Urinary bladder (tissue), 4 donors: ENCODE data around the gene LRRC46. TPM values are rescaled to one million over a fixed set of nuclear protein-coding genes. Genes with fewer than 3 reads are reported as not detected.

ENCODE experiments used
- DNase-seq: peaks from one replicate; pipeline ENCODE4 v3.0.0-alpha.2; 2015; ENCODE audit errors: extremely low spot score
- H3K27ac ChIP-seq: one replicate; pipeline ENCODE4 v1.5.1; 2013; ENCODE audit warnings: low read depth, mild to moderate bottlenecking, moderate library complexity
- H3K36me3 ChIP-seq: one replicate; pipeline ENCODE4 v1.6.1; 2013; ENCODE audit warnings: mild to moderate bottlenecking, moderate library complexity; ENCODE audit not compliant: insufficient read depth
- H3K4me1 ChIP-seq: one replicate; pipeline ENCODE4 v1.6.1; 2013; ENCODE audit warnings: mild to moderate bottlenecking, moderate library complexity; ENCODE audit not compliant: insufficient read depth
- H3K4me3 ChIP-seq: one replicate; pipeline ENCODE4 v1.5.1; 2013; ENCODE audit warnings: low read depth, low read length
- WGBS: extraction: QIAGEN DNeasy Blood & Tissue Kit; methylation state at CpG from one replicate; pipeline ENCODE4 v1.1.7; 2013; 5-methylcytosine and 5-hydroxymethylcytosine counted together
- polyA plus RNA-seq: library from polyadenylated mRNA; stranded (reverse); fragments of 200-250 nt; gene quantifications from one replicate; pipeline ENCODE4 v1.2.3, GENCODE V29; 2013
- total RNA-seq: library from RNA; depleted of rRNA; stranded (reverse); fragments of >200 nt; gene quantifications from one replicate; pipeline ENCODE4 v1.2.3, GENCODE V29; 2014
- donor health status: healthy with polysubstance abuse.
- donor health status: healthy.

LRRC46 gene, protein sequence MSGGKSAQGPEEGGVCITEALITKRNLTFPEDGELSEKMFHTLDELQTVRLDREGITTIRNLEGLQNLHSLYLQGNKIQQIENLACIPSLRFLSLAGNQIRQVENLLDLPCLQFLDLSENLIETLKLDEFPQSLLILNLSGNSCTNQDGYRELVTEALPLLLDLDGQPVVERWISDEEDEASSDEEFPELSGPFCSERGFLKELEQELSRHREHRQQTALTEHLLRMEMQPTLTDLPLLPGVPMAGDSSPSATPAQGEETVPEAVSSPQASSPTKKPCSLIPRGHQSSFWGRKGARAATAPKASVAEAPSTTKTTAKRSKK
- not detected for total RNA-seq
- 0.30 TPM for polyA plus RNA-seq

DNA sequence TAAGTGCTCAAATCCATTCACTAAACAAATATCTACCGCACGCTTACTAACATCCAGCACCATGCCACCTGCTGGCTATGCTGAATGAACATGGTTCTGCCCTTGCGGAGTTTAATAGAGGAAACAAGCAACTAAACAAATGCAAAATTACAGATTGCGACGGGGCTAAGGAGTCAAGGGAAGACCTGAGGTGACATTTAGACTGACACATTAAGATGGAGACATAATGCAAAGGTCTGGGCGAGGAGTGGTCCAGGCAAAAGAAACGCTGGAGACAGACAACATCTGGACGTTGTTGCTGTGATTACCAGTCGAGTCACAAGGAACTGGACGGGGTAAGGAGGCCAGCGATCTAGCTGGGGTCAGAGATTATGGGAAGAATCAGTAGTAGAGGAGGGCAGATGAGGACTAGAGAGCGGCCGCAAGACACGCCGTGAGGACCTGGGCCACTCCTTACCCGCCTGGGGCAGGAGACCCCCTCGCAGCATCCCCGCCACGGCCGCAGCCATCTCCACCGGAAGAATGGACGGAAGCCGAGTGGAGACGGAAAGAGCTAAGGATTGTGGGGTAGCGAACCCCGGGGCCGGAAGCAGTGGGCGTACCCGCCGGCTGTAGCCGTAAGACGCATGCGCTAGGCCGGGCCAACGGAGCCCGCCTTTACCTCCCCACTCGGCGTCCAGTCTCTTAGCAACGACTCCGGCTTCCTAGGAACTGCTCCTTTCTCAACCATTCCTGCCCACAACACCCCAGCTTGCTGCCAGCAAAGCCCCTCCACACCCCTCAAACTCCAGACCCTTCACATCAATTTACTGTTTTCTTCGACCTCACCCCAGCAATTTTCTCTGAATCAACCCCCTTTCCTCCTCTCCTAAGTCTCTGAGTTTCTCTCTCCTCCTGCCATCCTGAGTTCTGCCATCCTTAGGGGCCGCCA is at the start of gene LRRC46, which contains the start of gene MRPL10:
Gene LRRC46, plus strand, starts transcription at position 668 of the 931 bp plus-strand sequence. CDS start 320 bp downstream, outside the sequence.
Gene MRPL10, minus strand, starts transcription at position 539 of the 931 bp plus-strand sequence. Its CDS starts 30 bp downstream, at position 509.
- Histone ChIP-seq H3K27ac (peak within 1 kb of the TSS; percentile 43), H3K4me3 (peak within 1 kb of the TSS; percentile 51), H3K4me1 (no peaks in the 10 kb centered on the region), H3K36me3 (peaks cover 8% of the 10 kb centered on the region)
- under 1% methylated on average over 42 of the region's 42 CpGs for WGBS
- peak; percentile 91 for DNase-seq

DNA sequence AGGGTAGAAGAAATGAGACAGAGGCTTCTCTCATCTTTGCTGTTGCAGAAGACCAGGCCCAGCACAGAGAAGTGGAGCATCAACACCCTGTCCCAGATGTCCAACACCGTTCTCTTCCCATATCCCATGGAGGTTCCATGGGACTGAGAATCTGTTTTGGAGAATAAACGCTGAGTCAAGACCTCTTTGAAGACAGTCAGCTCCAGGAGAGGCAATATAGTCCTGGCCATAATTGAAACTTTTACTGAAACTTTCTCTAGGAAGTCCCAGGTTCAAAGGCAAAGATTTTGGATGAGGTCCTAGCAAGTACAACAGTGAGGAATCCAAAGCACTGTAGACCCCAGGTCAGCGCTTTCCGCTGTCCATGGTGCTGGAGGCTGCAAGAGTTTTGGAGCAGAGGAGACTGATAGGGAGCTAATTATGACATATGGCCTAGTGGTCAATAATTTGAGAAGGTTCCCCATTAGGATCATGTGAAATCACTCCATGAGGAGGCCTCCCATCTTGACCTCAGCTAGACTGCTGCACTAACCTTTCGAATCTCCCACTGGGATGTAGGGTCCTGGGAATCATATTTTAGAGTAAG is 45.8 kb upstream of the LRRC46 start:
- no peaks in the 10 kb centered on the region for H3K4me1 ChIP-seq
- no peak for DNase-seq
- WGBS, result 26% methylated on average over 5 of the region's 5 CpGs
- H3K36me3 ChIP-seq, result no peaks in the 10 kb centered on the region
- no peak overlapping the region for H3K27ac ChIP-seq
- no peak overlapping the region for H3K4me3 ChIP-seq

- peak overlapping the region; percentile 32 for H3K4me3 ChIP-seq
- H3K27ac ChIP-seq, result no peak overlapping the region
- WGBS, result 2% methylated on average over 70 of the region's 70 CpGs
- DNase-seq, result no peak
- no peaks in the 10 kb centered on the region for H3K4me1 ChIP-seq
- H3K36me3 ChIP-seq, result no peaks in the 10 kb centered on the region
Observed at GRCh38 chr17:47789611-47790561, 41.6 kb upstream of the LRRC46 start.

- 16% methylated on average over 3 of the region's 3 CpGs for WGBS
- Histone ChIP-seq H3K4me1 (no peaks in the 10 kb centered on the region), H3K27ac (no peak overlapping the region), H3K36me3 (no peaks in the 10 kb centered on the region), H3K4me3 (no peak overlapping the region)
- no peak for DNase-seq
Observed at GRCh38 chr17:47791025-47791424, 40.4 kb upstream of the LRRC46 start.

DNA sequence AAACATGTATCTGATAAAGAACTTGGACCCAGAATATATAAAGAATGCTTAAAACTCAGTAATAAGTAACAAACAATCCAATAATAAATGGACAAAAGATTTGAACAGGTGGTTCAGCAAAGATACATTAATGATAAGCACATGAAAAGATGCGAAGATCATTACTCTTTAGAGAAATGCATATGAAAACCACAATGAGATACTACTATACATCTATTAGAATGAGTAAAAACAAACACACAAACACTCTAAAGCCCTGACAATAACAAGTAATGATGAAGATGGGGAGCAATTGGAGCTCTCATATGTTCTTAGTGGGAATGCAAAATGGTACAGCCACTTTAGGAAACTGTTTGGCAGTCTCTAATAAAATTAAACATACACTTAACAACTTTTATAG is 39.0 kb upstream of the LRRC46 start:
- no peak overlapping the region for H3K4me3 ChIP-seq
- no peak for DNase-seq
- 74% methylated on average over 1 of the region's 1 CpG for WGBS
- H3K4me1 ChIP-seq, result no peaks in the 10 kb centered on the region
- no peak overlapping the region for H3K27ac ChIP-seq
- H3K36me3 ChIP-seq, result no peaks in the 10 kb centered on the region

GRCh38 chr17:47792979-47793378 is 38.5 kb upstream of the LRRC46 start:
- Histone ChIP-seq H3K4me3 (no peak overlapping the region), H3K36me3 (no peaks in the 10 kb centered on the region), H3K27ac (no peak overlapping the region), H3K4me1 (no peaks in the 10 kb centered on the region)
- DNase-seq, result no peak
- 57% methylated on average over 6 of the region's 6 CpGs for WGBS

GRCh38 chr17:47797797-47798196 is 33.7 kb upstream of the LRRC46 start:
- Histone ChIP-seq H3K4me3 (no peak overlapping the region), H3K36me3 (no peaks in the 10 kb centered on the region), H3K27ac (no peak overlapping the region), H3K4me1 (no peaks in the 10 kb centered on the region)
- DNase-seq, result no peak
- WGBS, result 42% methylated on average over 2 of the region's 2 CpGs

DNA sequence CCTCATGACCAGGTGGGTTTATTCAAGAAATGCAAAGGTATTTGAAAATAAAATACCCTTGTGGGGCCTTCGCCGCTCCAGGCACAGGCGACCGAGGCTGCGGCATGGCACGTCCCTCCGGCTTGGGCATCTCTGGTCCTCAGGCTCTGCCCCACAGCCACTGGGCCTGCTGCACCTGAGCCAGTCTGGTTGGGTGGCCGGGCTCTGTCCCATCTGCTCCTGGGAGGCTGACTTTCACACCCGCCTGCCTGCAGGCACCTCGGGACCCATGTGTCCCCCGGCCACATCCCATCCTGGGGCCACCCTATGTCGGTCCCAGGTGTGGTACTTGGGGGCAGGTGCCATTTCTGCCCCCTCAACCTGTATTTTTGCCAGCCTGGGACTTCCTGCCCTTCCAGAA is 30.8 kb upstream of the LRRC46 start:
- H3K36me3 ChIP-seq, result no peaks in the 10 kb centered on the region
- no peak overlapping the region for H3K27ac ChIP-seq
- H3K4me1 ChIP-seq, result no peaks in the 10 kb centered on the region
- no peak for DNase-seq
- no peak overlapping the region for H3K4me3 ChIP-seq
- 82% methylated on average over 12 of the region's 12 CpGs for WGBS

DNA sequence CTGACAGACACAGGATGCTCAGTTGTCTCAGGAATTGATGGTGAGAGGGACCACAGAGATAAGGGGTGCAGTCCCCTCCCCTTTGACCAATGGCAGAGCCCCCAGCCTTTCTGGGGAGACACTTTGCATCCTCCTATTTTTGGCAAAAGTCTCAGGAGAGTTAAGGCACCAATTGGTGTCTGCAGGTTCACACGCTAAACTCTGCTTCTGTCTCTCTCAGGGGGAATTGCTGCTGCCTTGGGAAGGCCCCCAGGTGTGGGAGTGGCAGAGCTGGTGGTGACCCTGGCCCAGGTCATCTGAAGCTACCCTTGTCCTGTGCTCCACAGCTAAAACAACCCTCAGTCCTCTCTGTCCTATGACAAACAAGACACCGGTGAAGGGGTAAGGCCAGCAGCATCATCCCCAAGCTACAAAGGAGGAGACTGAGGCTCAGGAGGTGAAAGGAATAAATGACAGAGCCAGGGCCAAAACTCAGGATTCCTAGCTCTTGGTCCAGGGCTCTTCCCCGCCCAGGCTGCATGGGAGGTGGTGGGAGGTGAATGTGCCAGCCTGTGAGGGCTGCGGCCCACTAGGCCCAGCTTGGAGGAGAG is 30.2 kb upstream of the LRRC46 start:
- no peaks in the 10 kb centered on the region for H3K4me1 ChIP-seq
- 83% methylated on average over 4 of the region's 4 CpGs for WGBS
- no peak for DNase-seq

DNA sequence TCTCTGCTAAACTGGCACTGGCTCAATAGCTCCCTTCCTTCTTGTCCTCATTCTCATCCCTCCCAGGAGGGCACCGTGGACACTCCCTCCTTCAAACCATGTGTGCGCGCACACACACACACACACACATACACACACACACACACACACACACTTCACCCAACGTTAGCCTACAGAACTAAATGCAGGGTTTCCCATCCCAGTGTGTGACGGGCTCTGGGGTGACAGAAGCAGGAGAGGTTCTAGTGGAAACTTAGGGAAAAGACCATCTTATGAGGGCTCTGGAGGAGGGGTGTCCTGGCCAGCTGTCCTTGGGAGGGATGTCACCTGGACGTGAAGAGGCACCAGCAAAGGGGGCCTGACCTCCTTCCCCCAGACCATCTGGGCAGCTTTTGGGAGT is 29.6 kb upstream of the LRRC46 start:
- 52% methylated on average over 6 of the region's 6 CpGs for WGBS
- H3K4me3 ChIP-seq, result no peak overlapping the region
- H3K27ac ChIP-seq, result no peak overlapping the region
- no peaks in the 10 kb centered on the region for H3K36me3 ChIP-seq
- DNase-seq, result no peak
- no peaks in the 10 kb centered on the region for H3K4me1 ChIP-seq

More for the DNA sequence above, 30.2 kb upstream of the LRRC46 start:
- no peak overlapping the region for H3K27ac ChIP-seq
- H3K4me3 ChIP-seq, result no peak overlapping the region
- no peaks in the 10 kb centered on the region for H3K36me3 ChIP-seq

- H3K4me1 ChIP-seq, result no peaks in the 10 kb centered on the region
- DNase-seq, result no peak
- 29% methylated on average over 9 of the region's 9 CpGs for WGBS
Observed at GRCh38 chr17:47802341-47803022, 29.0 kb upstream of the LRRC46 start.

GRCh38 chr17:47803201-47803600 is 28.3 kb upstream of the LRRC46 start:
- Histone ChIP-seq H3K4me1 (no peaks in the 10 kb centered on the region), H3K27ac (no peak overlapping the region), H3K4me3 (no peak overlapping the region), H3K36me3 (peaks cover 5% of the 10 kb centered on the region)
- DNase-seq, result no peak
- 59% methylated on average over 5 of the region's 5 CpGs for WGBS

More at GRCh38 chr17:47802341-47803022, 29.0 kb upstream of the LRRC46 start:
- Histone ChIP-seq H3K36me3 (peaks cover under 1% of the 10 kb centered on the region), H3K4me3 (no peak overlapping the region), H3K27ac (no peak overlapping the region)
